Mucosa of gallbladder (tissue), 1 donor: ENCODE results near the gene MTURN. TPM values are rescaled to one million over a fixed set of nuclear protein-coding genes. Genes with fewer than 3 reads are reported as not detected.

Experiments used
- DNase-seq: peaks from one replicate; pipeline ENCODE4 v3.0.0-alpha.2; 2020; ENCODE audit warnings: low spot score
- total RNA-seq: library from RNA; stranded (reverse); gene quantifications from one replicate; pipeline ENCODE4 v1.2.1, GENCODE V29; 2021
- donor health status: DM: no; HTN: no; CAD: no.

MTURN gene
- total RNA-seq, 1 donor from 2014 or later = 36.3 TPM

DNA sequence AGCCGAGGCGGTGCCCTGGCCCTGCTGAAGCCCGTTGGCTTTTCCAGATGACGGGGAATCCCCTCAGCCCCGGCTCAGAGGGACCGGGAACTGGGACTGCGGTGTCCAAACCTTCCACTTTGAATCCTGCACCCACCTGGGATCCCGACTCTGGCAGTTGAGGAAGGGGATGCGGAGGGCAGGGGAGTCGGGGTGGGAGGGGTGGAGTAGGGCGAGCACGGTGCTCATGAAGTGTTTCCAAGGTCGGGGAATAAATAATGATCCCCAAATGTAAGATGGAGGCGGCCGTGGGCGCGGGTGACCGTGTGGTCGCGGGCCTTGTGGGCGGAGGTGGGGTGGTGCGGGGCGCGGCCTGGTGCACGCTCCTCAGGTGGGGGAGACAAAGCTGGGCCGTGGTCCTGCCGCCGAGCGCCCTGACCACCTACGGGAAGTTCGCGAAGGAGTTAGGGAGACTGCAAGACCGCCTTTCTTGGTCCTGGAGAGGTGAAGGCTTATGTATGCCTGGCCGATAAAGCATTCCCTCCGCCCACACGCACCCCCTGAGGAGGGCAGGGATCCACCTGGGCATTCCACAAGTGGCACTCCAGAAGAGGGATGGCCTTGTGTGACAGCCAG is 1.4 kb downstream of the MTURN start:
- DNase-seq = no peak

DNA sequence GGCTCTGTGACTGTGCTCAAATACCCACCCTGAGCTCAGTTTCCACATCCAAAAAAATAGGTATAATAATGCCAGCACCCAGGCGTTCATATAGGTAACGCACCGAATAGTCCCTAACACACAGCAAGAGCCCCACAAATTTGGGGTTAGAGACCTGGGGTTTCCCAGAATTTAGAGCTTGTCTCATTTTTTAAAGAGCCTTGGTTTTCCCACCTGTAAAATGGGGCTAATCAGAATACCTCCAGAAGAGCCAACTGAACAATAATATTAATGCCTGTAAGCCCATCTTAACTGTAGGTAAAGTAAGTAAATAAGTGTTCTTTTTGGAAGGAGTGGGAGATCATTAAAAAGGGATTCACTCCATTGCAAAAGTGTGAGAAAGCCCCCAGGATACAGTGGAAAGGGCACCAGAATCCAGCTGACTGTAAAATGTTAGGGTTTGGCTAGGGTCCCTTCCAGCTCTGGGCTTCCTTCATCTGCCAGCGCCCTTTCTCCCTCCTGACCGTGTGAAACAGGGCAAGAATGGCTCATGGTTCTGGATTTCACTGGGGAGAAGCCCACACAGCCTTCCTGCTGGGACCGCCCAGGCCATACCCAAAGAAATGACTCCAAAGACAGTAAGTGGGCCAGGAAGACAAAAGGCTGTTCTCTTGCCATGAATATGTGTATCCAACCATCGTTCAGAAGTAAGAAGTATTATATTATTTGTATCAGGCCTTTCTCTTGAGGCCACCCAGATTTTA is 2.1 kb downstream of the MTURN start:
- no peak for DNase-seq

DNA sequence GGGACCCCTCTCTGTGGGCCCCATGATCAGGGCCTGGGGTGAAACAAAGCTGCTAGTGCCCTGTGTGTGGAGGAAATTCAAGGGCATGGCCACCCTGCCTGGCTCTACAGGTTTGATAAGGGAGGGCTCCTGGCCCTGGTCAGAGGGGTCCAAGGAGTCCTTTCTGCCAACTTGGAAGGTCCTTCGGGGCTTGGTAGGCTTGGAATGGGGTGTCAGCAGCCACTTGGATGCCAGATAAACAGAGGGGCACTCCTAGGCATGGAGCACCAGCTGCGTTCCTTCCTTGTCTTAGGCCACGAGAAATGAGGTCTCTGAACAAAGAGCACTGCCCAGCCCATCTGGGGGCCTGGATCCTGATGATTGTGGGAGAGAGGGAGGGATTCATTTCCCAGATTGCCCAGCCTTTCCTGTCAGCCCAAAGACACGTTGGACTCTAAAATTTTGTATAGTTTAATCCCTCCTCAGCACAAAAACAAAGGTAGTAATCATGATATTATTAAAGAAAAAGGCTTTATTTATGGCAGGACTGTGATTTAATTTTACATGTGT is 5.1 kb downstream of the MTURN start:
- DNase-seq = no peak

DNA sequence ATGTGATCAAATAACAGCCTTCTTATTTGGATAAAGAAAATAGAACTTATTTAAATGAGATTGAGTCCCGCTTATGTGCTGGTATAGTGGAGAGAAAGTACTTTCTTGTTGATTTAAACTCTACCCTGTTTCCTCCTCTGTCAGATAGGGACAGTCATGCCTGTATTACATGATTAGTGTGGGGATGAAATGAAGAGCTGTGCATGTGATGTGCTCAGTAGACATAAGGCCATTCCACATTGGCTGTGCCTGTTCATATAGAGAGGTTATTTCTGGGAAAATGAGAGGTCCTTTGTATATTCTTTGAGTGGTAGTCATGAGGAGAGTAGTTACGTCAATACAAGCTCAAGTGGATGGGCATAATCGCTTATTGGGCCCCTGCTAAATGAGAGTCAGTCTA is 5.7 kb downstream of the MTURN start:
- no peak for DNase-seq

DNA sequence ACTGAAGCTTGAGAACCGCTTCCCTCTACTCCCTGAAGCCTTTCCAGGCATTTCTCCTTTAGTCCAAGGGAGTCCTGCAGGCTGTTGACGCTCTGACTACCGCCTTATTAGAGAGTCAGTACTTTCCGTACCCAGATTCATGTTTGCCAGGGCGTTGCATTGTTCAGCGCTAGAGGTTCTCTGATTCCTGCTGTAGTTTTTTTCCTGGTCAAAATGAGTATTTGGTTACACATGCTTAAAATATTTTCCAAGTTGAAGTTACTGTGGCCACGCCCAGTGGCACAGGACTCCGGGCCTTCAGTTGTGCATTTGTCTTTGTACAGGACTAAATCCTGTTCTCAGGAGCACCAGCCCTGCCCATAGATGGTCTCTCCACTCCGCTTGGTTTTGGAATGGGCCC is 7.9 kb downstream of the MTURN start:
- no peak for DNase-seq

DNA sequence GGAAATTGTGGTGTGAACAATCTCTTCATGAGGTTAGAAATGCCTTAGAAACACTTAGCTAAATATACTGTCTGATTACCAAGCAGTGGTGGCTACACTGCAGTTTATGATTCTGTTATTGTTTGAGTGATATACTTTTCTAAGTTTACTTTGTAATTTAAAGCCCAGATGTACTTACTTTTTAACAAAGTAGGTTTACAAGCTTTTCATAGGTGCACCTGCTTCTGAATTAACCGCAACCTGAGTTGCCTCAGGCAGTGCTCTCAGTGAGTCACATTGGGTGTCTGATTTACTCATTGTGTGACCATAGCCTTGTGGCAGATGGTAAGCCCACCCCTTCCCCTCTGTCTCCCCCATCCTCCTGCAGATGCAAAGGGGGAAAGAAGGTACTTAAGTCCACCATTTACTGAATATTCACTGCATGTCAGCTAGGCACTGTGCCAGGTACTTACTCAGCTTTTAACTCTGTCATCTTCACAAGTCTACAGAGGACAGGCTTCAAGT is 9.0 kb downstream of the MTURN start:
- no peak for DNase-seq

DNA sequence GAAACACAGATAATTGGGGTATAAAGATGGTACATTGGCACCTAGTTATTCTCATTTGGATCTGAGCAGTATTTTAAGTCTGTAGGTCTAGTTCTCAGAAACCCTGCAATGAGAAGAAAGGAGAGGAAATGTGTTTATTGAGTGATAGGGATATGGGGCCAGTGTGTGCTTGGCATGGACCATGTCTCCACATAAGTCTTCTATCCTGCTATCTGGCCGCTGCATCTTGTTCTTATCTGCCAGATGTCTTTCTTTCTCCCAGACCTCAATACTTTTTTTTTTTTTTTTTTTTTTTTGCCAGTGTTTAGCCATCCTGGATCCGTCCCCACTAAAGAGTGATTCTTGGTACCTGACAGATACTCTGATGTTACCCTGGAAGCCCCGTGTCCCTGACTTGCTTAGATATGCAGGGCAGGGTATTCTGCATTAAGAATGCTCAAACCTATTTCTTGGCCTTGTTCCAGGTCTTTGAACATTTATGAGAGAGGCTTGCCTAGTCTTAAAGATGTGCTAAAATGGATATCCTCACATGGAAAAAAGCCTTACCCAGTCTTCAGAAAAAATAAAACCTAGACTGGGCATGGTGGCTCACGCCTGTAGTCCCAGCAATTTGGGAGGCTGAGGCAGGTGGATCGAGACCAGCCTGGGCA is 10.0 kb downstream of the MTURN start:
- no peak for DNase-seq

DNA sequence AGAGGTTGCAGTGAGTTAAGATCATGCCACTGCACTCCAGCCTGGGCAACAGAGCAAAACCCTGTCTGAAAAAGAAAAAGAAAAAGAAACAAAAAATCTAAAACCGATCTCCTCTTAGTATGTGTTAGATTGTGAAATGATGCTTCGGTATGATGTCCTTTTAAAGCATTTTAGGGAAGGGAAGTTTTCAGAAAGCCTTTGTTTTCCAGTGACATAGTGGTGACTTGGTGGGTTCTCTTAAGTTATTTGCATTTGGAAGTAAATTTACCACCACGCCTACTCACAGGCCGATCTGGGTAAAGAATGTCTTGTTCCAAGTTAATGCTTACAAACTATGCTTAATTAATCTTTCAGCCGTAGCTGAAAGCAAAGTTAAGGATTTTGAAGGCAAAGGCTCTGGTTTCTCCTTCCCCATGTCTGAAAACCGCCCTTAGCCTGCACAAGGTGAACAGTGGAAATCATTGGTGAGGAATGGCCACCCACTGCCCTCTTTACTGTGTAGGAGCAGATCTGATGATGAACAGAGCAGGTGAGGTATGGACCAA is 10.7 kb downstream of the MTURN start:
- no peak for DNase-seq

DNA sequence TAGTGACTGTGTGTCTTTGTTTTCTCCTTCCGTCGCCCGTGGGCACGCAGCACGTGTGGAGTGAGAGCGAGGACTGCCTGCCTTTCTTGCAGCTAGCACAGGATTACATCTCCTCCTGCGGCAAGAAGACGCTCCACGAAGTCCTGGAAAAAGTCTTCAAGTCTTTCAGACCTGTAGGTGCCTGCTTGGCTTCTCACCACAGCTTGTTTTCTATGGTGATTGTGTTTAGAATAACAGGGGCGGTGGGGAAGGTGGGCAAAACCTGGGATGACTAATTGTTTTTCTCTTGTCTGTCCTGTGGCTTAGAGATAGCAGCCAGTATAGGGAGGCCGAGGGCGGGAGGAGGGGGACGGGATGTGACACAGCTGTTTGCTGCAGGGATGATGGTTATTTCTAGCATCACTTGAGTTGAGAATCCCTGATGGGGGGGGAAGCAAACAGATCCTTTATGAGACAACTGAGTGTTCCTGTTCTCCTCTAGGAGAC is 11.4 kb downstream of the MTURN start:
- no peak for DNase-seq

DNA sequence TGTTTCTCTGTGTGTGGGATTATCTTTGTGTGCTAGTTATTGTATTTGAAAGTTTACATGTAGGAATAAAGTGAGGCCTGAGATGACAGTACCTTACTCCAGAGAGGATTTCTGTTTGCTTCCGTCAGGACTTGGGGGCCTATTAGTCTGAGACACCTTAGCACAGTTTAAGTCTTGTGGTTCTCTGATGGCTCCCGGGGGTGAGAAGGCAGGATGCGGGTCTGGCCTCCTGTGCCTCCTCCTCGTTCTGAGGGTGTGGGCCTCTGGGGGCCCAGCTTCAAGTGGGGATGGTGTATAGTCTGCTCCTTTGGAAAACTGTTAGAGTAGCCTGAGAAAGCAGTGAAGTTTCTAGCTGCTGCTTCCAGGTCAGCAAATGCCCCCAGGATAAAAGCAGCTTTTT is 12.4 kb downstream of the MTURN start:
- DNase-seq = no peak

DNA sequence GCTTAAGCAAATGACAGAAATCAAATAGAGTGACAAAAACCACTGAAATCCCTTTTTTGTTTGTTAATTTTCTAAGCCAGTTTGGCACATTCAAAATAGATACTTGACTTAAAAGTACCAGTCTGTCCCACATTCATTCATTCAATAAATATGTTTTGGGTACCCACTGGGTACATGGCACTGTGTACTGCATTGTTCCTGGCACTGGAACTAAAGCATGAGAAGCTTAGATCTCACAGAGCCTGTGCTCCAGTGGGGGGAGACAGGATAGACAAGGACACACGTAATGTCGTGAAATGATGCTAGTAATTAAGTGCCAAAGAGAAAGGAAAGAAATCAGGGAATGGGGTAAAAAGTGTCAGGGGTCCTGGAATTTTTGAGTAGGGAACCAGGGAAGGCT is 13.0 kb downstream of the MTURN start:
- no peak for DNase-seq

DNA sequence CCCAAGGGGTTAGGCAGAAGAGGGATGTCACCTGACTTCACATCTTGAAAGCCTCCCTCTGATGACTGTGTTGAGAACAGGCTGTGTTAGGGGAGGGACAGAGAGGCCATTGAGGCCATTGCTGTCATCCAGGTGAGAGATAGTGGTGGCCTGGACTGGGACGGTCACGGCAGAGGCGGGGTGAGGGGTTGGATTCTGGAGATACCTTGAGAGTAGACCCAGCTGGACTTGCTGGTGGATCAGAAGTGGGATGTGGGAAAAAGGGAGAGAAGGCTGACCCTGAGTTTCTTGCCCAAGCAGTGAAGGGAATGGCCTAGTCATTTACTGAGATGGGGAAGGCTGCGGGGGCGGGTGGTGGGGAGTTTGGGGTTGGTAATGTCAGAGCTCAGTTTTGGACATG is 13.6 kb downstream of the MTURN start:
- DNase-seq = no peak

DNA sequence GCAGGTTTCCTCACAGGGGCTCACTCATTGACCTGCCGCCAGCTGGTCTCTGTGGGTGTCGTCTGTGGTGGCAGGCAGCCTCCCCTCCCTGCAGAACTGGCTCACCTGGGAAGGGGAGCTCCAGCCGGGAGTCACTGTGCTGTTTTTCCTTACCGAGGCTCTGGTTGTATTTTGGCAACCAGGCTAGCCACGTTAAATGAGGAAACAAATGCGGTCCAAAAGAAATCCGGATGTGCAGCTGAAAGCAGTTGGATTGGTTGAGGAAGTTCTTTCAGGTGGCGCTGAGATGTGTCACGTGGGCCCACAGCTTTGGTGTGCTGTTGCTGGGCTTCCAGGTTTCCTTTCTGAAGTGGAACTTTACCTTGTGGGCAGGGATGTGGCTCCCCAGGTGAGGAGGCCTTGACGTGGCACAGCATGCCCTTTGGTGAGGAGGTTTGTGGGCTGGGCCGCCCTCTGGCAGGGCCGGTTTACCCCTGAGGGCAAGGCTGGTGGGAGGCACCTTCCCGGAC is 14.2 kb downstream of the MTURN start:
- DNase-seq = no peak

DNA sequence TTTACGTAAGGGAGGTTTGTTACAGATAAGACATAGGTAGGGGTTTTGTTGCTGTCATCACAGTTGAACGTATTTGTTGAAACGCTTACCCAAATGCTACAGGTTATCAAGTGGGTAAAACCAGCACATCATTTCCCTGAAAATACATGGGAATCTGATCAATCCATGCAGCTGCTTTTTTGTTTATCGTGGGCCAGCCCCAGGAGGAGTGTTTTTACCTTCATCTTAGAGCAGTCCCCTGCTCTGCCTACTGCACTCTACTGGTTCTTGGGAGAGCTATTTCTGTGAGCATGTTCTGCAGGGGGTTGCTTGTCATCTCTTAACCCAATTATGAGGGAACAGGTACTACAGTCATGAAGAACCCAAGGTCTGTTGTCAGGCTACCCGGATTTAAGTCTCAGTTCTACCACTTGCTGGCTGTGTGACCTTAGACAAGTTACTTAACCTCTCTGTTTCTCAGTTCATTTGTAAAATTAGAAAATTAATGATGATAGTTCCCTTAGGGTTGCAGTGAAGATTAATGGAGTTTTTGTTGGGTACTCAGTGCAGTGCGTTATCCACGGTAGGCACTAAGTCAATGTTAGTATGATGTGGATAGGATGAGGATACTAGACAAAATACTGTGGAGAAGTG is 15.0 kb downstream of the MTURN start:
- DNase-seq = no peak

DNA sequence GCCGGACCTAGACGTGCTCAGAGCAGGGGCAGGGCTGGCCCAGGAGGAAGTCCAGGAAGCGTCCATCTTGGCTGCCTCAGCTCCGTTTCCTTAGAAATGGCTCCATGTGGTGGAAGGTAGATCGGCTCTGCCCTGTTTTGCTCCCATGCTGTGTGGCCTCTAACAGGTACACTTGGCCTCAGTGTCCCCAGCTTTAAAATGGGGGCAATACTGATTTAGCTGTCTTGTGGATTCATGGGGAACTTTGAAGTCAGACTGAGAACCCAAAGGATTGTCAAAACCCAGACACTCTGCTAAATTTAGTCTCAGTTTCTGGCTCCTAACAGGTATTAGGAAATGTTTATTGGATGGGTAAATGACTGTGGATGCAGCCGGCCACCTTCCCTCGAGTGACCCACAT is 15.9 kb downstream of the MTURN start:
- no peak for DNase-seq

DNA sequence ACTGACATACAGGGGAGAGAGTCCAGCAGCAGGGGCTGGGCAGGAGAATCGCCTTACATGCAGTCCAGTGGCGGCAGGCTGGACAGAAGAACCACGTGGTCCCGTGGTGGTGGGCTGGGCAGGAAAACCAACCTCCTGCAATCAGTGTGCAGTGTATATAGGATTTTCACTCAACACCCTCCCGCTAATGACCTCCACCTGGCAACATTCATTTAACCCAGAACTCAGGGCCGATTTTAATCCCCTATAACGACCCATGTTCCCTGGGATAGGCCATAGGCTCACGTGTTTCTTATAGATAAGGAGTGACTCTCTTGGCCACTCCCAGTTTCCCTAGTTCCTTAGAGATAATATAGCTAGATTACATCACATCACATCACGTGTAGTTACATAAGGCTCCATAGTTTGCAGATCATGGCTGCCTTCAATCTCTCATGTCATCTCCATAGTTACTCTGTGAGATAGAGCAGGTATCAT is 19.4 kb downstream of the MTURN start:
- DNase-seq = no peak

DNA sequence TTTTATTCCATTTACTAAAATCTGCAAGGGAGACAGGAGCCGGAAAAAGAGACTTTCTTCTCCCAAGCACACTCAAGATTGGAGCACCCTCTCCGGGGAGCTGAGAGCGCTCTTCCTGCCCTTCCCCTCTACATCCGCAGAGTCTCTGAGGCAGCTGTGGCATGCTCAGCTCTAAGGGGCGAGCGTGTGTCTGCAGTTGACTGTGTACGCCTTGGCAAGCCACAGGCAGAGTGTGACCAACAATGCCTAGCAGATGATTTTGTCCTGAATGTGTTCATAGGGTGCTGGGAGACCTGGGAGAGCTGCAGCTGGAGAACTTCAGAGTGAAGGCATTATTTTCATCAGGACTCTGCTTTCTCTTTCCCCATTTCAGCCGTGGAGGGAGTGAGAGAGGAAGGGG is 20.7 kb downstream of the MTURN start:
- DNase-seq = no peak

DNA sequence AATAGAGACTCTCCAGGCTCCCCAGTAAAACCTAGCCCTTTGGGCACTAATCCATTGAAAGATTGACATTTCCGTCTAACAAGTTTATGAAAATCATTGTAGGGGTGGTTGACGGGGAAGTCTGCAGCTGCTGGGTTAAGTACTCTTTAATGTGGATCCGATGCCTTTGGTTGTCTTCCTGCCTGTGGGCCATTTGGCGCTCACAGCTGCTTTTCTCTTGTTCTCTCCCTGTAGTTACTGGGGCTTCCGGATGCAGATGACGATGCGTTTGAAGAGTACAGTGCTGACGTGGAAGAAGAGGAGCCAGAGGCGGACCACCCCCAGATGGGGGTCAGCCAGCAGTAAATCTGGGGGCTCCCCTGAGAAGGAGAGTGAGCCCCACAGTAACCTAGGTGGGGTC is 22.4 kb downstream of the MTURN start:
- DNase-seq = no peak

DNA sequence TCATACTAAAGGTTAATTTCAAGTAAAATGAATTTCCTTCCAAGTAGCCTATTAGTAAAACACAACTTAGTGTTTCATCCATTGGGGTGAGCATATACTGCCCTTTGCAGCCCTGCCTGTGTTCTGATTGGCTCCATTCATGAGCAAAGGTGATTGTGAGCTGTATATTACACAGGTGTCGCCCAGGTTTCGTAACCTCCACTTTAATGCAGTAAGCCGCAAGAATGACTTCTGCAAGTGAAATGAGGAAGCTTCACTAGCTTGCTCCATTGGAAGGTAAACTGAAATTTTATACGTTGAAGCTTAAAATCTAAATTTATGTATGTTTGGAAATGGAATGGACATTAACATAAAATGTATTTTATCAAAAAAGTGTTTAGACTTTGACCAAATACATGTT is 24.4 kb downstream of the MTURN start:
- DNase-seq = no peak

DNA sequence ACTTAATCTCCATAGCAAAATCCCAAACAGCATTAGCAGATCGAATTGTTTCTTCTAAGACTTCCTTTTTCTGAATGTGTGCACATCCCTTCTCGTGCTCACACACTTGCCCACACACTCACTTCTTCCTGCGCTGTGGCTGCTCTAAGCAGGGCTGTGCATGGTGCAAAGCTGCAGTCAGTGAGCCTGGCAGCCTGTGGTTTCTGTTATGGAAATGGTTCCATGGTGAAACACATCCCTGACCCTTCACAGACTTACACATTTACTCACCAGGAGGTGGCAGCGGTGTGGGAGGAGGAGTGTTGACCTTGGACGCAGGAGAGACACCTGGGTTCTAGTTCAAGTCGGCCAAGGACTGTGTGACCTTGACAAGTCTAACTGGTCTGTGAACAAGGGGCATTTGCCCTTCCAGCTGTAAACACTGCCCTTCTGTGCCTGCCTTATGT is 24.9 kb downstream of the MTURN start:
- no peak for DNase-seq

DNA sequence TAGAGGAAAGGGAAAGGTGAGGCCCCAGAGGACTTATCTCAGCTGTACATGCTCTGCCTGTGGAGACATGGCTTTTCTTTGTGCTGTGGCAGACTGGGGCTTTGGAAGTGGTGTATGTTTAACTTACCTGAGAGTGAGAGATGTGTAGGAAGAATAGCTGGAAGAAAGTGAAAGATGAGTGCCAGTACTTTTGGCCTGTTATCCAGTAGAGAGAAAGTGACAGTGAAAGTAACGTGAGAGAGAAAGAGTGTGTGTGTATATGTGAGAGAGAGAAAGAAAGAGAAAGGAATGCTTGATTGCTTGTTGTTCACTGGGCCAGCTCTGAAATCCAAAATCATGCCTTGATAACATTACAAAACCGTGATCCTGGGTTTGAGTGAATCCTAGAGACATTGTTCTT is 25.5 kb downstream of the MTURN start:
- no peak for DNase-seq
